ENCODE data around the gene CHTOP.

Gene CHTOP

DNA sequence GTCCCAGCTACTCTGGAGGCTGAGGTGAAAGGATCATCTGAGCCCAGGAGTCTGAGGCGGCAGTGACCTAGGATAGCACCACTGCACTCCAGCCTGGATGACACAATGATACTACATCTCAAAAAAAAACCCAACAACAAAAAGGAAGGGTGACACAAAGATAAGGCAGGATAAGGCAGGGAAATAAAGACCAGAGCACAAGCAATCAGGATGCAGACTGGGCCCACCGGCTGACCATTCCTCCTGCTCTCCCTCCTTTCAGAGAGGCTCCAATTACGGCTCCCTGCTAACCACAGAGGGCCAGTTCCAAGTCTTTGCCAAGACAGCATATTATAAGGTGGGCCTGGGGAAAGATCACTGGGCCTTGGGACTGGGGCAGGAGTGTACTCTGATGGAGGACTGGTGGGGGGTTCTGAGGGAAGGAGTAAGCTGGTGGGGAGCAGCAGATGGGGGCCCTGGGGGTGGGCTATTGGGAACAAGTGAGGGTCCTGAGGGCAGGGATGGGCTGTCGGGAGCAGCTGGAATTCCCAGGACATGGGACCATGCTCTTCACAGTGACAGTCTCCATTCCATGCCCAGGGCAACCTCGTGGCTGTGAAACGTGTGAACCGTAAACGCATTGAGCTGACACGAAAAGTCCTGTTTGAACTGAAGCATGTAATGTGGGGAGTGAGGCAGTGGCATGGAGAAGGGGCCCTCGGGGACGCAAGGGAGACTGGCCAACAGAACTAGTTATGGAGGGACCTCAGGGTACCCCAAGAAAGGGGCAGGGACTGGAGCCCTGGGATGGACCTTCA is 51.9 kb downstream of the CHTOP start:
- DNase-seq (ENCODE audit: low read depth in 3 of 3) = no peak

GRCh38 chr1:153687346-153688125 is 53.7 kb downstream of the CHTOP start:
- DNase-seq (ENCODE audit: low read depth in 3 of 3) = no peak

- no peak for DNase-seq (ENCODE audit: low read depth in 3 of 3)
Measured at GRCh38 chr1:153688276-153688675, 54.4 kb downstream of the CHTOP start.

GRCh38 chr1:153688736-153689328 is 55.0 kb downstream of the CHTOP start:
- no peak for DNase-seq (ENCODE audit: low read depth in 3 of 3)

DNA sequence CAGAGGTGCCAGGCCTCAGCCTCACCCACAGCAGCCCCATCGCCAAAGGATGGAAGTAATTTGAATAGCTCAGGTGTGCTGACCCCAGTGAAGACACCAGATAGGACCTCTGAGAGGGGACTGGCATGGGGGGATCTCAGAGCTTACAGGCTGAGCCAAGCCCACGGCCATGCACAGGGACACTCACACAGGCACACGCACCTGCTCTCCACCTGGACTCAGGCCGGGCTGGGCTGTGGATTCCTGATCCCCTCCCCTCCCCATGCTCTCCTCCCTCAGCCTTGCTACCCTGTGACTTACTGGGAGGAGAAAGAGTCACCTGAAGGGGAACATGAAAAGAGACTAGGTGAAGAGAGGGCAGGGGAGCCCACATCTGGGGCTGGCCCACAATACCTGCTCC is 59.6 kb downstream of the CHTOP start:
- DNase-seq (ENCODE audit: low read depth in 3 of 3) = no peak

All from stimulated activated CD4-positive, alpha-beta T cell treated with anti-CD3 and anti-CD28 coated beads, TNF-alpha, amount 100 ng/mL, for 48 hours (primary cell).